Stimulated activated naive CD4-positive, alpha-beta T cell treated with Interleukin-2 at 50 U/mL for 16 hours (primary cell): ENCODE results near the gene CD320.
A peak's percentile ranks its signal among the peaks of the same experiment; 100 is the strongest.
"Not testable (repeated sequence)": the region's sequence is repeated elsewhere in the genome, so short reads cannot be mapped to it uniquely, and the experiment has no call there.

Experiments used
- DNase-seq: peaks from one replicate; lab custom pipeline; 2025; lab: John Stamatoyannopoulos, UW

CD320 gene

DNA sequence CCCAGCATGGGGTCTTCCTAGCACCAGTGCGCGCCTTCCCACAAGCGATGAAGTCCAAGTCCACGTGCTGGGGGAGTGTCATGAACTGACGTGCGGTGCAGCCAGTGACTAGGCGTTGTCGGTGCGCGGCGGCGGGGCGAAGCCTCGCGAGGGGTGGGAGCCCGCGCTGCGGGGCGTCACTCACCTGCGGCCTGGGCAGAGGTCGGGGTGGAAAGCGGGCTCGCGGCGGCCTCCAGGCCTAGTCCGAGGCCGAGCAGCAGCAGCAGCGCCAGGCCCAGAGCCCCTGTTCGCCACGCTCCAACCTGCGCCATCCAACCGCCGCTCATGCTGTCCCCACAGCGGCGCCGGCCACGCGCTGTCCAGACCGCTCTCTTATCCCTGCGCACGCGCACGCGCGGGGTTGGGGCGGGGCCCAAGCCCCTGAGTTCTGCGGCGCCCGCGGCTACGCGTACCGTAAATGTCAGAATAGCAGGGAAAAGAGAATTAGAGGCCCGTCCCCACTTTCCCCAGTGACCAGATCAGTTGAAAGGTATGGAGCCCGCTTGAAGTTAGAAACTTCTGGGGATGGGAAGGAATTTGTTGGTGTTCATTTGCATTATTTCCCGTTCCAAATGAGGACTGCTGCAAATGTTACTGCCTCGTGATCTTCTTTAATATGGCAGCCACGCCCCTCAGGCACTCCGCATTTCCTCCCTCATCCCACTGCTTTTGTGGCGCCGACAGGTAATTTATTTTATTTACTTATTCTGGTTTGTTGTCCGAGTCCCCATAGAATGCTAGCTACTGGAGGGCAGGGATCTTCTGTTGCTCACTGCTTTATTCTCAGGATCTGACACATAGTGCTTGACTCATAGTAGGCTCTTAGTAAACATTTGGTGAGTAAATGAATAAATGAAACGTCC is at the start of gene CD320:
TSS of gene CD320 (minus strand) at position 394 of the 902 bp plus-strand sequence. CDS start at position 326, 68 bp downstream.
- peak; percentile 83 for DNase-seq

DNA sequence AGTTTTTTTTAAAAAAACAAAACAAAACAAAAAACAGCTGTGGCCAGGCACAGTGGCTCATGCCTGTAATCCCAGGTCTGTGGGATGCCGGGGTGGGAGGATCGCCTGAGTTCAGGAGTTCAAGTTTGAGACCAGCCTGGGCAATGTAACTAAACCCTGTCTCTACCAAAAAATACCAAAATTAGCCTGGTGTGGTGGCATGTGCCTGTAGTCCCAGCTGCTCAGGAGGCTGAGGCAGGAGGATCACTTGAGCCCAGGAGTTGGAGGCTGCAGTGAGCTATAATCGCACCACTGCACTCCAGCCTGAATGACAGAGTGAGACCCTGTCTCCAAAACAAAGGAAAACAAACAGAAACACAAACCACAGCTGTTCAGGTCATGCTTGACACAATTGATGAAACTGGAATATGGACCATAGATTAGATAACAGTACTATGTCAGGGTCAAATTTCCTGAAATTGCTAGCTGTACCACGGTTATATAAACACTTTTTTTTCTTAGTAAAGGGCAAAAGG is 48.9 kb upstream of the CD320 start:
- no peak for DNase-seq

DNA sequence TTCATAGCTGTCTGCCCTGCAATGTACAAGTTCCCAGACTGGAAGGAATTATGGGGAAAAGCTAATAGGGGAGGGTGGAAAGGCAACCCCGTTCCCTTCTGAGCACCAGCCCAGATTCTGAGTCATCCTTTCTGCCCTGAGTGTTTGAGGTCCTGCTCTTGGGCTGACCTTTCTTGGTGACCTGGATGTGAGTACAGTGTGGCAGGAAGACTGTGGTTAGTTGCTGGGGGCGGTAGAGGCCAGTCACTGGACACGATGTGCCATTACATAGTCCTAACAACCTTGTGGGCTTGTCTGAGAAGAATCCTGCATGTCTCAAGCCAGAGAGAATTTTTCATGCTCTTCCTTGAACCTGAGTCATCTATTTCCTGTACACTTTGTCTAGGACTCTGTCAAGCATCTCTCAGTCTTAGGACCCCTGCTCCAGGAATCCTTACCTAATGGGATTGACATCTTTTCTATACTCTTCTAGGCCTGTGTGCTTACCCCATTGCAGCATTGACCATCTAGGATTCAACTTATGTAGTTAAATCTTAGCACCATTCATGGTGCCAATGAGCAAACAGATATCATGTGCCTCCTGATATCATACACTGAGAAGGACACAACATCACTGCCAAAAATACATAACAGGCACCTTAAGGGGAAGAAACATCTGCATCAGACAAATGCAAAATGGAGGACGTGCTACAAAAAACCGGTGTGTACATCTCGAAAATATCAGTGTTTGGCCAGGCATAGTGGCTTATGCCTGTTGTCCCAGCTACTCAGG is 47.7 kb upstream of the CD320 start:
- DNase-seq: no peak

DNA sequence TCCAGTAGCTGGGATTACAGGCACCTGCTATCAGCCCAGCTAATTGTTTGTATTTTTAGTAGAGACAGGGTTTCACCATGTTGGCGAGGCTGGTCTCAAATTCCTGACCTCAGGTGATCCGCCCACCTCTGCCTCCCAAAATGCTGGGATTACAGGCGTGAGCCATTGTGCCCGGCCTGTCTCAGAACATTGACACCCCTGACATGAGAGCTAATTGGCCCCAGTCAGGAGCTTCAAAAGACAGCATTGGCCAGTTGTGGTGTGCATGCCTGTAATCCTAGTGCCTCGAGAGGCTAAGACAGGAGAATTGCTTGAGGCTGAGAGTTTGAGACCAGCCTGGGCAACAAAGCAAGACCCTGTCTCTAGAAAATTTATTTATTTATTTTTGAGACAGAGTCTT is 44.7 kb upstream of the CD320 start:
- DNase-seq: not testable (repeated sequence)

DNA sequence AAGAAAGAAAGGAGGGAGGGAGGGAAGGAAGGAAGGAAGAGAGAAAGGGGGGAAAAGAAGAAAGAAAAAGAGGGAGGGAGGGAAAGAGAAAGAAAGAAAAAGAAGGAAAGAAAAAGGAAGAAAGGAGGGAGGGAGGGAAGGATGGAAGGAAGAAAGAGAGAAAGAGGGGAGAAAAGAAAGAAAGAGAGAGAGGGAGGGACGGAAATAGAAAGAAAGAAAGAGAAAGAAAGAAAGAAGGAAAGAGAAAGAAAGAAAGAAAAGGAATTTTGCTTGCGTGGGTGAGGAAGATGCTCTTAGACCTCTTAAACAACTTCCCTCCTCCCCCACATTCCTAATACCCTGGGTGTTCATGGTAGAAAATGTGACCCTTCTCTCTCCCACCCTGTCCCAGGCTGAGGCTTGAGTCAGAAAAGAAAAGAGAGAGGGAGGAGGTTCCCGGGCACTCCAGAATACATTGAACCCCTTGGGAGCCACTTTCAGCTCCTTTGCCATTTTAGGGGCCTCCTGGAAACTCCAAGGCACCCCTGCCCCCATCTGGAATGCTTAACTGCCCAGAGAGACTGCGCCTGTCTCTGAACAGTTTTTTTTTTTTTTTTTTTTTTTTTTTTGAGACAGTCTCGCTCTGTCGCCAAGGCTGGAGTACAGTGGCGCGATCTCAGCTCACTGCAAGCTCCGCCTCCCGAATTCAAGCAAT is 44.1 kb upstream of the CD320 start:
- DNase-seq: no peak

DNA sequence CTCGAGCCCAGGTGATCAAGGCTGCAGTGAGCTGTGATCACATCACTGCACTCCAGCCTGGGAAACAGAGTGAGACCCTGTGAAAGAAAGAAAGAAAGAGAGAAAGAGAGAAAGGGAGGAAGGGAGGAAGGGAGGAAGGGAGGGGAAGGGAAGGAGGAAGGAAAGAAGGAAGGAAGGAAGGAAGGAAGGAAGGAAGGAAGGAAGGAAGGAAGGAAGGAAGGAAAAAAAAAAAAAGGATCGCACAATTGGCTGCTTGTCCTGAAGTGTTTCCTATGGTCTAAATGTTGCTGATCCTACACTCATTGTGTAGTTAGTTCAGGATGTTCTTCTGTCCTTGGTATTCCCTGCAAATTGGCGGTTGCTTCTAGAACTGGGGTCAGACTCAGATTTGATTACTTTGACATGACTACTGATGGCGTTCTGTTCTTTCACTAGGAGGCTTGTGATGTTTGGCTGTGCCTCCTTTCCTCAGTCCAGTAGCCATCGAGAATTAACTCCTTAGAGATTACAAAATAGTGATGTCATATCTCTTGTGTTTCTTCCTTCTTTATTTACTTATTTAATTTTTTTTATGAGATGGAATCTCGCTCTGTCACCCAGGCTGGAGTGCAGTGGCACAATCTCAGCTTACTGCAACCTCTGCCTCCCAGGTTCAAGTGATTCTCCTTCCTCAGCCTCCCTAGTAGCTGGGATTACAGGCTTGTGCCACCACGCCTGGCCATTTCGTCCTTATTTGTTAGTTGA is 41.6 kb upstream of the CD320 start:
- not testable (repeated sequence) for DNase-seq

DNA sequence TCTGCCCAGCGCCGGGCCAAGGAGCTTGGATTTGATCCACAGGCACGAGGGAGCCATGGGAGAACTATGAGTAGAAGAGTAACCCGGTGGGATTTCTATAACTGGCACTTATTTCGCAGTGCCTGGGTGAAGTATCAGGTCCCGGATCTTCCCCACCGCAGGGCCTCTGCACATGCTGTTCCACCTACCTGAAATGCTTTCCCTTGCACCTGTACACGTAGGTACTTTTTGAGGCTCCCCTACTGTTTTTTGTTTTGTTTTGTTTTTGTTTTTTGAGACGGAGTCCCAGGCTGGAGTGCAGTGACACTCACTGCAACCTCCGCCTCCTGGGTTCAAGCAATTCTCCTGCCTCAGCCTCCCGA is 35.3 kb upstream of the CD320 start:
- no peak for DNase-seq

DNA sequence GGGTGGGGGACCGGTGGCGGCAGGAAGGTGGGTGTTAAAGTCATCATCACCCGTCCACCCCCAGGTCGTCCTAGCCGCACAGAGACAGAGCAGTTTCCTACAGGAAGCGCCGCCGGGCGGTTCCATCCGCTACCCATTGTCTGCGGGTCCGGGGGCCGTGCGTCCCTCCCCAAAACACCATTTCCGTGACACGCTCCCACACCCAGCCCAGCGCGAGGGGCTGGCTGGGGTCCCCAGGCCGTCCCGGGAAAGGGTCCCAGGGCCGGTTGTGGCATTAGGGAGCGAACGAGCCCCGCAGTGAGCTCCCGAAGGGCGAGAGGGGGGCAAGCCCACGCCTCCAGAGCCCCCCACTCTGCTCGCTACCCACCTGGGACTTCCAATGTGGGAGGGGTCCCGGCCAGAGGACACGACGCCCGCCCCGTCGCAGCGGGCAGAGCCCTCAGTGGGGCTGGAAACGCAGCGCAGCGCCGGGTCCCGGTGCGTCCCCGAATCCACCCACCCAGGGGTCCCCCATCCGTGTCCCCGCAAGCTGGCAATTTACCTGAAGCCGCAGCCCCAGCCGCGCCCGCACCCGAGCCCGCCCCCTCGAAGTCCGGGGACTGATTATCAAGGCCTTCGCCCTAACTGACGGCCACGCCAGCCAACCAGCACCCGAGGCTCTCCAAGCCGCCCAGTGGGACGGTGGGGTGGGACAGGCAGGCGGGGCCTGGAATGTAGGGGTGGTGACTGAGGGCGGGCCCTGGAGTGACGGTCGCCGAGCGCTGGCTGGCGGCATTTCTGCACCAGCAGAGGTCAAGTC is 34.7 kb upstream of the CD320 start, which contains the start of gene KANK3:
TSS of gene KANK3 (minus strand) at position 579 of the 799 bp plus-strand sequence. CDS start 5,434 bp downstream, outside the sequence.
- DNase-seq: peak; percentile 92

DNA sequence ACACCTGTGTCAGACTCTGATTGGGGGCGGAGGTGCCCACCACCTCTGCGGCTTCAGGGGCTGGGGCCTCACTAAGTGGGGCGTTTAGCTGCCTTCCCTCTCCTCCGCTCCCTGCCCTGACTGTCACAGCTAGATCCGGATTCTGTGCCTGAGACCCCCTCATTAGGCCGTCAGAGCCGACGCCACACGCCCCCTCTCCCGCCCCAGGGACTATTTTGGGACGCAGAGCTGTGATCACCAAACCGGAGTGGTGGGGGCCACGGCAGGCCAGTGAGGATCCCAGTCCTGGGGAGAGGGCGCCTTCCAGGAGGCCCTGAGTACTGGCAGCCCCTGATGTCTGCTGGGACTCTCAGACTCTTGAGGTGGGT is 34.1 kb upstream of the CD320 start:
- no peak for DNase-seq

DNA sequence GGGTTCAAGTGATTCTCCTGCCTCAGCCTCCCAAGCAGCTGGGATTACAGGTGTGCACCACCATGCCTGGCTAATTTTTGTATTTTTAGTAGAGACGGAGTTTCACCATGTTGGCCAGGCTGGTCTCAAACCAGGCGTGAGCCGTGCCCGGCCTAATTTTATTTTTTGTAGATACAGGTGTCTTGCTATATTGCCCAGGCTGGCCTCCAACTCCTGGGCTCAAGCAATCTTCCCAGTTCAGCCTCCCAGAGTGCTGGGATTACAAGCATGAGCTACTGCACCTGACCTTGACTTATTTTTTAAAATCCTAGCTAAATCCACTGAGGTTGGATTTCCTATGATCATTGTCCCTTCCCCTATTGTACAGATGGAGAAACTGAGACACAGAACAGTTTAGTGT is 33.3 kb upstream of the CD320 start:
- DNase-seq: not testable (repeated sequence)

DNA sequence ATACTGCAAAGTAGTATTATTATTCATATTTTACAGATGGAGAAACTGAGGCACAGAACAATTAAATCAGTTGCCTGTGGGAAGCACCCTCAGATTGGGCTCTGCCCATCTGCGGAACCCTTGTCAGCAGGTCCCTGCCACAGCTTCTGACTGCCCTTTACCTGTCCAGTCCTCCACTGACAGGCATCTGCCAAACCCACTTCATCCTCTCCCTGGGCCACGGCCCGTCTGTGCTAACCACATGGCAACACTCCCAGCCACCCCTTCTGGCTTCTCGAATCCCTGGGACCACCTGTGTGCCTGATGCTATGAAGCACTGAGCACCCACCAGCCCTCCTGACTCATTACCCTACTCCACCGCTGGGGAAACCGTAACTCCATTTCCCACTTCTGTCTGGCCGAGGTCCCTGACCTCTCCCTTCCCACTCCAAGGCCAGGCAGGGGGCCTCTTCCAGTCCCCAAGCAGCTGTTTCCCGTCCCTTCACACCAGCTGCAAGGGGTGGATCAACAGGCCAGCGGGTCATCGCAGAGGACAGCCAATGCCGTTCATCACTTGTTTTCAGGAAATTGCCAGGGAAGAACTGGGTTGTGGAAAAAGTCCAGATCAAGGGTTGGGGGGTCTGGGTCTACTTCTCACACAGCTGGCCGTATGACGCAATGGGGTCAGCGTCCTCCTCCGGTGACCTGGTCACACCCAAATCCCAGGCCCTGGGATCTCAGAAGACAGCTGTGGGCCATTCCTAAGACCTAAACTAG is 32.4 kb upstream of the CD320 start:
- no peak for DNase-seq

DNA sequence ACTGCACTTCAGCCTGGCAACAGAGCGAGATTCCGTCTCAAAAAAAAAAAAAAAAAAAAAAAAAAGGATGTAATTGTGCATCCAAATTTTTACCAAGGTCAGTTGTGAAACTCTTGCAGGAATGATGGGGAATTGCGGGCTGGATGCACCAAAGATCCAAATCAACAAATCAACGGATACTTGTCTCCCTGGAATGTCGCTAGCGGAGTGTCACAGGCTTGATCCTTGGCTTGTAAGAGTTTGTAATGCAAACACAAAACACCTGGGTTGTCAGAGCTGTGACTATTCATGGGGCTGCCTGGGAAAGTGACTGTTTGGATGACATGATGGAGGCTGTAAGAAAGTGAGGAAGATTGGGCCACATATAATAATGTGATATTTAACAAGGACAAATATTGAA is 30.7 kb upstream of the CD320 start:
- DNase-seq: no peak

DNA sequence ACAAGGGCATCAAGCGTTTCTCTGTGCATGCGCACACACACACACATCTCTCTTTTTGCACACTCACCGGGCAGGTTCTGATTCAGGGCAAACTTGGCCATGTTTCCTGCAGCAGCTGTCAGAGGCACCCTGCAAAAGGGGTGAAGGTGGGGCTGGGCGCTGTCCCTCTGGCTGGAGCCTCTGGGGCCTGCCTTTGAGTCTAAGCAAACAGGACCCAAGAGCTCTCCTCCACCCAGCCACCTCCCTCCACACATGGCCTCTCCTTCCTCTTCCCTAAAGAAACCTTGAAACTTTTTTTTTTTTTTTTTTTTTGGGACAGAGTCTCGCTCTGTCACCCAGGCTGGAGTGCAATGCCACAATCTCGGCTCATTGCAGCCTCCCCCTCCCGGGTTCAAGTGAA is 29.6 kb upstream of the CD320 start:
- no peak for DNase-seq

DNA sequence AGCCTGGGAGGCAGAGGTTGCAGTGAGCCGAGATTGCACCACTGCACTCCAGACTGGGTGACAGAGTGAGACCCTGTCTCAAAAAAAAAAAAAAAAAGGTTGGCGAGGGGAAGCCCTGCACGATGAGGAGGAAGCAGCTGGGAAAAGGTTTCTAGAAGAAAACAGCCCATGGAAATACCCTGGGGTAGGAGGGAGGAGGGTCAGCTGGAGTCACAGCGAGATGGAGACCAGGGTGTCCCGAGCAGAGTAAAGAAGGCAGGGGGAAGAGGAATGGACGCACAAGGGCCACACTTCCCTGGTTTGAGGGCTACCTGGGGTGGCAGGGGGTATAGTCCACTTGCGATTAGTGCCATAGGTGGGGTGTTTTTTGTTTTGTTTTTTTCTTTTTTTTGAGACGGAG is 28.5 kb upstream of the CD320 start:
- DNase-seq: no peak

DNA sequence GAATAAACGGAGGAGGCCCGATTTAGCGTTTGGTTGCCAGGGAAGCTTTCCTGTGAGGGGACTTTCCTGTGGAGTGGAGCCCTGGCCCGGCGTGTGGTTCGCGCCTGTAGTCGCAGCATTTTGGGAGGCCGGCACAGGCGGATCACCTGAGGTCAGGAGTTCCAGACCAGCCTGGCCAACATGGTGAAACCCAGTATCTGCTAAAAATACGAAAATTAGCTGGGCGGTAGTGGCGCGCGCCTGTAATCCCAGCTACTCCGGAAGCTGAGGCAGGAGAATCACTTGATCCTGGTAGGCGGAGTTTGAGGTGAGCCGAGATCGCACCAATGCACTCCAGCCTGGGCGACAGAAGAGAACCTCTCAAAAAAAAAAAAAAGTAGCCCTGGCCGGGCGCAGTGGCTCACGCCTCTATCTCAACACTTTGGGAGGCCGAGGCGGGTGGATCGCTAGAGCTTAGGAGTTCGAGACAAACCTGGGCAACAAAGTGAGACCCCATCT is 28.0 kb upstream of the CD320 start:
- DNase-seq: no peak

DNA sequence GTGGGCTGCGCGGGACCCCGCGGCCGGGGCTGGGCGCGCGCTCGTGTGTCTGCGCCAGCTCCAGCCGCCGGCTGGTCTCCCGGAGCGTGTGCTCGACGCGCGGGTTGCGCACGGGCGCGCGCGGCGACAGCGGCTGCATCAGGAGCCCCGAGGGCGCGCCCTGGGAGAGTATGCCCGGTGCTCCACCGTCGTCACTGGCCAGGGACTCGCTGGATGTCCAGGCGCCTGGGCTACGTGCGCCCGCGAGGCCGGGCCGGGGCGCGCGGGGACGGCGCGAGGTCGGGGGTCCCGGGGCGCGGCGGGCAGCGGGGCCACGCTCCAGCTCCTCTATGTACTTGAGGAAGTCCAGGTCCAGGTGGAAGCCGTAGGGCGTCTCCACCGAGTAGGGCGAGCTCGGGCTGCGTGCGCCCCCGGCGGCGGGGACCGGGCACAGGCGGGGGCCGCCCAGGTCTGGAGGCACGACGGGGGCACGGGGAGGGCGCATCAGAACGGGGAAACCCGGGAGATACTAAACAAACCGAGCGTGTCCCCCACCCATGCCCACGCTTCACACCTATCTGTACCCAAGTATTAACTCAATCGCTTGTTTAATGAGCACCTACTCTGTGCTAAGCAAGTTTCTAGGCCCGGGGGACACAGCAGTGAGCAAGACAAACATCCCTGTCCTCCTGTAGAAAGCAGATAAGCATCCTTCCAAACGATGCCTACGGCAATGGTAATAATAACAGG is 27.3 kb upstream of the CD320 start:
- no peak for DNase-seq

DNA sequence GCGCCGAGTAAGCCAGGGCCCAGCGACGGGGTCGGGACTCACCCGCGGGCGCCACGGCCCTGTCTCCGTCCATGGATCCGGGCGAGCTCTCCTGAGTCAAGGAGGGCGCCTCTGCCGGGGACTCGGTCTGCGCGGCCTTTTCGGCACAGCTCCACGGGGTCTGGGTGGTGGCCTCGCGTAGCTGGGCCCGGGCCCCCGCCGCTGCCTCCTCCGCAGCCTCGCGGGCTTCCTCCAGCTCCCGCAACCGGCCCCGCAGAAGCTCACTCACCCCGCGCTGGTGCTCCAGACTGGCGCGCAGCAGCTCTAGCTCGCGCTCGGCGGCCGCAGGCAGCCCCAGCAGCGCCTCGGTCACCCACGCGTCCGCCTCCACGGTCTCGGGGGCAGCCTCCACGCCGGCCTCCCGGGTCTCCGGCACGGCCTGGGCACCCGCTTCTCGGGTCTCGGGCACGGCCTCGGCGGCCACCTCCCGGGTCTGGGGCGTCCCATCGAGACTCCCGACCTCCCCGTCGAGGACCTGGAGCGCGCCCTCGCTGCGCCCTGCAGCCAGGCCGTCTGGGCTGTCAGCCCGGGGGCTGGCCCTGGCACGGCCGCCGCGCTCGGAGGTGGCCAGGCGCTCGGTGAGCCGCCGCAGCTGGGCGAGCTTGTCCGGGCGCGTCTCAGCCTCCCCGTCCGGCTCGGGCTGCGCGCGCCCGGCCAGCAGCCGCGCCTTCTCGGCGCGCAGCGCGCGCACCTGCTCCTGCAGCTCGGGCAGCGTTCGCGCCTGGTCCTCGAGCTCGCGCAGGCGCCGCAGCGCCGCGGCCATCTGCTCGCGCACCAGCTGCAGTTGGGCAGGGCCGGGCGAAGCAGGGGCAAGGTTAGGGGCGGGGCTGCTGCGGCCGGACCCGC is 26.5 kb upstream of the CD320 start:
- DNase-seq: no peak
